Caco-2 (cell line): ENCODE measurements around the gene CUL4B. TPM values are rescaled to one million over a fixed set of nuclear protein-coding genes. Genes with fewer than 3 reads are reported as not detected.

ENCODE experiments used
- BruUV-seq: library from RNA; stranded (reverse); fragments of 400-500 nt; replicated peaks from 2 replicates; lab custom pipeline; 2021; lab: Mats Ljungman, UMichigan
- CTCF ChIA-PET: fragments of 300-600 bp; sonication (Branson Sonifier 250); formaldehyde crosslinking; loops from one replicate; lab custom pipeline; 2022; ENCODE audit warnings: antibody characterized with exemption; lab: Charles Lee
- POLR2A ChIA-PET: fragments of 300-600 bp; sonication (Branson Sonifier 250); formaldehyde crosslinking; loops from one replicate; lab custom pipeline; 2022; ENCODE audit warnings: antibody characterized with exemption; lab: Charles Lee
- DNase-seq, 2 experiments: peaks; one replicate each; pipeline versions ENCODE4 v3.0.0 to v3.0.0-alpha.2; 2020 to 2022
- H3K27me3 ChIP-seq: replicated peaks from 2 replicates; pipeline ENCODE4 v1.6.0; 2011; ENCODE audit warnings: low read length; ENCODE audit not compliant: control insufficient read depth, insufficient read depth
- H3K36me3 ChIP-seq: 2 replicates; pipeline ENCODE4 v1.5.1; 2011; ENCODE audit warnings: low read length; ENCODE audit not compliant: control insufficient read depth, insufficient read depth
- H3K4me1 ChIP-seq: fragments of 250-450 bp; sonication (Bioruptor Pico); 2 replicates; pipeline ENCODE4 v1.5.1; 2020; ENCODE audit warnings: mild to moderate bottlenecking
- H3K4me3 ChIP-seq: 2 replicates; pipeline ENCODE4 v1.5.1; 2011; ENCODE audit warnings: low read depth, mild to moderate bottlenecking, control low read depth, low read length
- H3K9me3 ChIP-seq: fragments of 250-450 bp; sonication (Bioruptor Pico); 2 replicates; pipeline ENCODE4 v1.5.1; 2020; ENCODE audit warnings: mild to moderate bottlenecking, moderate library complexity
- H3K27ac Mint-ChIP-seq: one replicate; pipeline ENCODE4 v1.8.0; 2022; ENCODE audit warnings: mixed read lengths; ENCODE audit not compliant: unreplicated experiment
- H3K27me3 Mint-ChIP-seq: one replicate; pipeline ENCODE4 v1.8.0; 2022; ENCODE audit warnings: mixed read lengths; ENCODE audit not compliant: insufficient read depth, unreplicated experiment
- H3K36me3 Mint-ChIP-seq: one replicate; pipeline ENCODE4 v1.8.0; 2022; ENCODE audit warnings: mild to moderate bottlenecking, mixed read lengths; ENCODE audit not compliant: insufficient read depth, unreplicated experiment
- H3K4me1 Mint-ChIP-seq: one replicate; pipeline ENCODE4 v1.8.0; 2022; ENCODE audit warnings: low read depth, mixed read lengths; ENCODE audit not compliant: unreplicated experiment
- H3K4me3 Mint-ChIP-seq: one replicate; pipeline ENCODE4 v1.8.0; 2022; ENCODE audit warnings: mild to moderate bottlenecking, moderate library complexity, mixed read lengths; ENCODE audit not compliant: unreplicated experiment
- H3K9me3 Mint-ChIP-seq: one replicate; pipeline ENCODE4 v1.8.0; 2022; ENCODE audit warnings: mixed read lengths; ENCODE audit not compliant: unreplicated experiment
- intact Hi-C: fragments of 100-400 bp; cut with micrococcal nuclease; formaldehyde crosslinking; loops from one replicate; pipeline ENCODE4 v1.10.0; 2022; ENCODE audit not compliant: unreplicated experiment
- total RNA-seq: library from RNA; stranded (reverse); gene quantifications from 2 replicates; pipeline ENCODE4 v1.2.3, GENCODE V29; 2022
- TF ChIP-seq, protein P1 (sequence below), 2 experiments: fragments of 200-600 bp in 1 of 2; IDR thresholded peaks; 1 replicate in 1 of 2; 2 replicates in 1 of 2; pipeline versions ENCODE4 v1.5.1 to v1.8.0; 2011 to 2022; ENCODE audit warnings: antibody characterized with exemption in 1 of 2, control low read depth in 1 of 2, inconsistent platforms in 1 of 2, low read depth in 1 of 2, low read length in 1 of 2, mild to moderate bottlenecking in 1 of 2, moderate library complexity in 1 of 2; ENCODE audit not compliant: insufficient read depth in 1 of 2, severe bottlenecking in 1 of 2, unreplicated experiment in 1 of 2

Gene CUL4B
- total RNA-seq, 1 experiment from 2014 or later, result 41.0 TPM

DNA sequence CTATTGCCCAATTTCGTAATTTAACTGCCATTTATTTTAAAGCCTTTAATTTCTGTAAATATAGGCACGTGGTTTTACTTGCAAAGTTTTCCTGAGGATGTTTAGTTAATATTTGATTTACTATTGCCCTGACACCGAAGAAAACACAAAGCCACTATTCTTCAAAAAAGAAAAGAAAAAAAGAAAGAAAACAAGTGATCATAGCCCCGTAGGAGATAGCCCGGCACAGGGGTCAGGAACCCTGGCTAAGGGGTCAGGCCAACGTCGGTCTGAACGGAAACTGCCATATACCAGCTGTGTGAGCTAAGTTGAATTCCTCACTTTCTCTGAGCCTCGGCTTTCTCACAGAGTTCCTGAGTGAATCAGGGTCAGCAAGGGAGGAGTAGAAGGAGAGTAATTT, 74.0 kb downstream of the CUL4B start:
- Histone ChIP-seq H3K27me3 (no peaks in the 10 kb centered on the region), H3K36me3 (no peaks in the 10 kb centered on the region), H3K9me3 (no peaks in the 10 kb centered on the region), H3K4me1 (no peaks in the 10 kb centered on the region; the same call in 1 of the 2 replicates), H3K4me3 (no peak overlapping the region)
- TF ChIP-seq, protein P1, sequence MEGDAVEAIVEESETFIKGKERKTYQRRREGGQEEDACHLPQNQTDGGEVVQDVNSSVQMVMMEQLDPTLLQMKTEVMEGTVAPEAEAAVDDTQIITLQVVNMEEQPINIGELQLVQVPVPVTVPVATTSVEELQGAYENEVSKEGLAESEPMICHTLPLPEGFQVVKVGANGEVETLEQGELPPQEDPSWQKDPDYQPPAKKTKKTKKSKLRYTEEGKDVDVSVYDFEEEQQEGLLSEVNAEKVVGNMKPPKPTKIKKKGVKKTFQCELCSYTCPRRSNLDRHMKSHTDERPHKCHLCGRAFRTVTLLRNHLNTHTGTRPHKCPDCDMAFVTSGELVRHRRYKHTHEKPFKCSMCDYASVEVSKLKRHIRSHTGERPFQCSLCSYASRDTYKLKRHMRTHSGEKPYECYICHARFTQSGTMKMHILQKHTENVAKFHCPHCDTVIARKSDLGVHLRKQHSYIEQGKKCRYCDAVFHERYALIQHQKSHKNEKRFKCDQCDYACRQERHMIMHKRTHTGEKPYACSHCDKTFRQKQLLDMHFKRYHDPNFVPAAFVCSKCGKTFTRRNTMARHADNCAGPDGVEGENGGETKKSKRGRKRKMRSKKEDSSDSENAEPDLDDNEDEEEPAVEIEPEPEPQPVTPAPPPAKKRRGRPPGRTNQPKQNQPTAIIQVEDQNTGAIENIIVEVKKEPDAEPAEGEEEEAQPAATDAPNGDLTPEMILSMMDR (IDR thresholded peaks at IDR 0.05; ENCODE audit: insufficient read depth in 1 of 2, low read depth in 1 of 2, low read length in 1 of 2, severe bottlenecking in 1 of 2, unreplicated experiment in 1 of 2), result no peak
- no peaks in the 10 kb centered on the region for H3K27me3 Mint-ChIP-seq
- H3K36me3 Mint-ChIP-seq, result peaks cover 8% of the 10 kb centered on the region
- no TSS peak for BruUV-seq
- no peak for DNase-seq
- no peak overlapping the region for H3K27ac Mint-ChIP-seq
- CTCF ChIA-PET, result no interaction called here
- H3K9me3 Mint-ChIP-seq, result no peaks in the 10 kb centered on the region
- no peak overlapping the region for H3K4me3 Mint-ChIP-seq
- POLR2A ChIA-PET, result no interaction called here
- intact Hi-C loops, result no loop called here
- H3K4me1 Mint-ChIP-seq, result no peaks in the 10 kb centered on the region

DNA sequence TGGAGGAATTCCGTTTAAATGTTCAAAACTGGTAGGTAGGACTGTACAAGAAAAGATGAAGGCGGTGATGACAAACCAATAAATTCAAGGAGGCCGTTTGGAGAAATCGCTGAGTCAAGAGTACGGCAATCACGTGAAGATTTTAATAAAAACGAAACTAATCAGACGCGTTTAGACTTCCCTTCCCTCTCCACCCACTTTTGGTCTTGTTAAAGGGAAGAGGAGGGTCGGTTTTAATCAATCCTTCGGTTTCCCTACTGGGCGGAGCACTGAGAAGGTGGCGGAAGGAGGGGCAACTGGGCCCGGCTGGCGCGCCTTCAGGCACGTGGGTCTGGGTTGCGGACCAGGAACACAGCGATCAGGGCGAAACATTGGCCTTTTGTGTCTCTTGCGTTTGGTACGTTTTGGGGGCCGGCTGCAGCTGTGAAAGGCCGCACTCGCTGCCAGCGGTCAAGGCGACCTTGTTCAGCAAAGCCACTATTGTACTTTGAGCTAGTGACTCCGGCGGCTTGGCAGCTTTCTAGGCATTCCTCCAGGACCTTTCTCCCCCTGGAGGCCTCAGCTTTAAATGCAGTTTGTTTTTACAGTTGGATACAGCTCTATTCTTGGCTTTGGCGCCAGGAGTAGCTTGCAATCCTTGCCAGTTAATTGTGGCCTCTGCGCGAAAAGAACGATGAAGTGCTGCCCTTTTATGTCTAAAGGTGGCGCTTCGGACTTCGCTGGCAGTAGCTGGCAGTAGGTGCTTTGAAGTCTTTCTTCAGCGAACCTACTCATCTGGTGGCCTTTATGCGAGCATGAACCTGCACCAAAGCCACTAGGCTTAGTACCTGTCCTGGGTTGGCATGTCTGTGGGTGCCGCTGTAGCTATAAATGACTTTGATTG, 74.9 kb downstream of the CUL4B start:
- Histone ChIP-seq H3K4me3 (peak overlapping the region; percentile 29), H3K4me1 (no peaks in the 10 kb centered on the region; the same call in 1 of the 2 replicates), H3K9me3 (no peaks in the 10 kb centered on the region), H3K27me3 (no peaks in the 10 kb centered on the region), H3K36me3 (no peaks in the 10 kb centered on the region)
- peak; percentile 77 to 78 for DNase-seq
- TF ChIP-seq, protein P1 (IDR thresholded peaks at IDR 0.05; ENCODE audit: insufficient read depth in 1 of 2, low read depth in 1 of 2, low read length in 1 of 2, severe bottlenecking in 1 of 2, unreplicated experiment in 1 of 2), result peak; percentile 11 to 40
- intact Hi-C loops, result loop anchor here (1.0 kb wide), 1 partner anchor 17 kb away; the partner anchor contains the start of gene LAMP2
- Mint-ChIP-seq H3K4me3 (peak overlapping the region; percentile 65), H3K9me3 (no peaks in the 10 kb centered on the region), H3K36me3 (peaks cover 8% of the 10 kb centered on the region), H3K27me3 (no peaks in the 10 kb centered on the region), H3K27ac (peak overlapping the region; percentile 70), H3K4me1 (no peaks in the 10 kb centered on the region)
- ChIA-PET CTCF (interaction anchor here (0.6 to 1.1 kb wide), 7 partner anchors 13 to 1884 kb away, joined by 4 to 6 read pairs (median 4); partner anchors contain the start of genes LAMP2, MCTS1 and ZBTB33), POLR2A (interaction anchor here (0.8 to 1.2 kb wide), 2 partner anchors 17 to 76 kb away, joined by 4 to 13 read pairs; partner anchors contain the start of gene LAMP2)
- BruUV-seq, result no TSS peak

DNA sequence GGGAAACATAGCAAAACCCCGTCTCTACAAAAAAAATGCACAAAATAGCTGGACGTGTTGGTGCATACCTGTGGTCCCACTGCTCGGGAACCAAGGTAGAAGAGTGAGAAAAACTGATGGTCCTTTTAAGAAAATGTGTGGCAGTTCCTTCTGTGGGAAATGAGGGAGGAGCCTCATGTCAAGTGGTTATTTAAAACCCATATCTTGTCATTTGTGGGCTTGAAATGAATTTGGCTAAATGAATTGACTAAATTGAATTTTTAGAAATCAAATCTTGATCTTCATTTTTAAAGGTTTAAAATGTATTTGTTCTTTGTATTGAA, 75.5 kb downstream of the CUL4B start:
- Mint-ChIP-seq H3K27ac (peak overlapping the region; percentile 70), H3K27me3 (no peaks in the 10 kb centered on the region), H3K4me3 (peak overlapping the region; percentile 65), H3K36me3 (peaks cover 8% of the 10 kb centered on the region), H3K9me3 (no peaks in the 10 kb centered on the region), H3K4me1 (no peaks in the 10 kb centered on the region)
- intact Hi-C loops, result loop anchor here (1.0 kb wide), 1 partner anchor 16 kb away; the partner anchor contains the start of gene LAMP2
- Histone ChIP-seq H3K4me1 (no peaks in the 10 kb centered on the region; the same call in 1 of the 2 replicates), H3K4me3 (no peak overlapping the region), H3K9me3 (no peaks in the 10 kb centered on the region), H3K27me3 (no peaks in the 10 kb centered on the region), H3K36me3 (no peaks in the 10 kb centered on the region)
- ChIA-PET CTCF (interaction anchor here (0.9 to 1.1 kb wide), 2 partner anchors 12 to 119 kb away, joined by 4 to 5 read pairs; partner anchors contain the start of gene MCTS1), POLR2A (interaction anchor here (1.2 kb wide), 1 partner anchor 17 kb away, joined by 13 read pairs; the partner anchor contains the start of gene LAMP2)
- BruUV-seq, result no TSS peak
- no peak for DNase-seq
- TF ChIP-seq, protein P1 (IDR thresholded peaks at IDR 0.05; ENCODE audit: insufficient read depth in 1 of 2, low read depth in 1 of 2, low read length in 1 of 2, severe bottlenecking in 1 of 2, unreplicated experiment in 1 of 2), result no peak
